ENCODE data around the gene EIF2S2.
A peak's percentile ranks its signal among the peaks of the same experiment; 100 is the strongest.

The EIF2S2 gene

DNA sequence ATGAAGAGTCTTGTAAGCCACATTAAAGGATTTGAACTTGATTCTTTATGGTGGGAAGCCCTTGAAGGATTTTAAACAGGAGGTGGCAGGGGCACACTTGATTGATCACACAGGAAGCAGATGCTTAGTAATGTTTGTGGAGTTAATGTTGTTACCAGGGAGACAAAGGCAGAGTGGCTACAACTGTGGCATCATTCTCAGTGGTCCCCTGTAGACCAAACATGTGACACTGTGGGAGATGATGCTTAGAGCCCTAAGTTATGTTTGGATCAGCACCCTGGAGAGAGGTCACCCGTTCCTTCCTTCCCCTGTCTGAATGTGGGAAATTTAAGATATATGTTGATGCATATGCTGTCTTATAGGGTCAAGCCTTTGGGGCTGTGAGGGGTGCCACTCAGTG, 53.2 kb downstream of the EIF2S2 start:
- peak; percentile 23 for DNase-seq (ENCODE audit: low read depth, low spot score)
- in situ Hi-C loops (cut with HindIII; ENCODE audit: low sequenced_read_pairs) = no loop called here

DNA sequence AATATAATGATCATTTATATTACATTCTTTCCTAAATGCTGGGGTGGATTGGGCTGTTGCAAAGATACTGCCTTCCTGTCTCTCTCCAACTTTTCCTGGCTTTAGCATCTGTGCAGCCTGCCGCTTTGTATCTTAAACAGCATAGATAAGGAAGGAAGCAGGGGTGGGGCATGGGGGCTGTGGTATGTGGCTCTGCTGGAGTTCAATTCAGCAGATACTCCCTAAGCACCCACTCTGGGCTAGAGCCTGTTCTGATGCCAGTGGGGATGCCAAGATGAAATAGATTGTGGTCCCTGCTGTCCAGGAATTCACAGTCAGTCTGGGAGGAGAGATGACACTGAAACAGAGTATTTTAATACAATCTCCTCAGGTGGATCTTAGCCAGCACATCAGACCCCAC, 56.8 kb downstream of the EIF2S2 start:
- in situ Hi-C loops (cut with HindIII; ENCODE audit: low sequenced_read_pairs) = no loop called here
- DNase-seq (ENCODE audit: low read depth, low spot score) = no peak
- TF ChIP-seq, protein P1, sequence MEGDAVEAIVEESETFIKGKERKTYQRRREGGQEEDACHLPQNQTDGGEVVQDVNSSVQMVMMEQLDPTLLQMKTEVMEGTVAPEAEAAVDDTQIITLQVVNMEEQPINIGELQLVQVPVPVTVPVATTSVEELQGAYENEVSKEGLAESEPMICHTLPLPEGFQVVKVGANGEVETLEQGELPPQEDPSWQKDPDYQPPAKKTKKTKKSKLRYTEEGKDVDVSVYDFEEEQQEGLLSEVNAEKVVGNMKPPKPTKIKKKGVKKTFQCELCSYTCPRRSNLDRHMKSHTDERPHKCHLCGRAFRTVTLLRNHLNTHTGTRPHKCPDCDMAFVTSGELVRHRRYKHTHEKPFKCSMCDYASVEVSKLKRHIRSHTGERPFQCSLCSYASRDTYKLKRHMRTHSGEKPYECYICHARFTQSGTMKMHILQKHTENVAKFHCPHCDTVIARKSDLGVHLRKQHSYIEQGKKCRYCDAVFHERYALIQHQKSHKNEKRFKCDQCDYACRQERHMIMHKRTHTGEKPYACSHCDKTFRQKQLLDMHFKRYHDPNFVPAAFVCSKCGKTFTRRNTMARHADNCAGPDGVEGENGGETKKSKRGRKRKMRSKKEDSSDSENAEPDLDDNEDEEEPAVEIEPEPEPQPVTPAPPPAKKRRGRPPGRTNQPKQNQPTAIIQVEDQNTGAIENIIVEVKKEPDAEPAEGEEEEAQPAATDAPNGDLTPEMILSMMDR (IDR thresholded peaks at IDR 0.05; ENCODE audit: low read depth, low read length) = no peak
- H3K4me3 ChIP-seq (ENCODE audit: low read depth, low read length) = no peak overlapping the region

More for the DNA sequence above, 53.2 kb downstream of the EIF2S2 start:
- H3K4me3 ChIP-seq (ENCODE audit: low read depth, low read length) = no peak overlapping the region
- TF ChIP-seq, protein P1 (IDR thresholded peaks at IDR 0.05; ENCODE audit: low read depth, low read length) = no peak

DNA sequence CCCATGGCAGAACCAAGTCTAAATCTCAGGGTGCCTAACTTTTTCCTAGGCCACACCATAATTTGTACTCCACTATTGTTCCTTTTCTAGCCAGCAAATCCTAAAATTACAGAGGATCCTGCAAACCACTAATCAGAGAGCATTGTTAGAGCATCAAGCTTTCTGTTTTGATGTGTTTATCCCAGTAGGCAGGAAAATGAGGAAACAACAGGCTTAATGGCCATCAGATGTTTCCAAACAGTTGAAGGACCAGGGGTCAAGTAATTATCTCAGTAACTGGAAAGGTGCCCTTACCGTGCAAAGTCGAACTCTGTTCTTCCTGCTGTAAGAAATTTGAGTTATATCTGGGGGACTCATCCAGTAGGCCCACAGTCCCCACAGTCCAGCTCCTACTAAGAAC, 59.6 kb downstream of the EIF2S2 start:
- TF ChIP-seq, protein P1 (IDR thresholded peaks at IDR 0.05; ENCODE audit: low read depth, low read length) = no peak
- in situ Hi-C loops (cut with HindIII; ENCODE audit: low sequenced_read_pairs) = no loop called here
- DNase-seq (ENCODE audit: low read depth, low spot score) = no peak
- no peak overlapping the region for H3K4me3 ChIP-seq (ENCODE audit: low read depth, low read length)

DNA sequence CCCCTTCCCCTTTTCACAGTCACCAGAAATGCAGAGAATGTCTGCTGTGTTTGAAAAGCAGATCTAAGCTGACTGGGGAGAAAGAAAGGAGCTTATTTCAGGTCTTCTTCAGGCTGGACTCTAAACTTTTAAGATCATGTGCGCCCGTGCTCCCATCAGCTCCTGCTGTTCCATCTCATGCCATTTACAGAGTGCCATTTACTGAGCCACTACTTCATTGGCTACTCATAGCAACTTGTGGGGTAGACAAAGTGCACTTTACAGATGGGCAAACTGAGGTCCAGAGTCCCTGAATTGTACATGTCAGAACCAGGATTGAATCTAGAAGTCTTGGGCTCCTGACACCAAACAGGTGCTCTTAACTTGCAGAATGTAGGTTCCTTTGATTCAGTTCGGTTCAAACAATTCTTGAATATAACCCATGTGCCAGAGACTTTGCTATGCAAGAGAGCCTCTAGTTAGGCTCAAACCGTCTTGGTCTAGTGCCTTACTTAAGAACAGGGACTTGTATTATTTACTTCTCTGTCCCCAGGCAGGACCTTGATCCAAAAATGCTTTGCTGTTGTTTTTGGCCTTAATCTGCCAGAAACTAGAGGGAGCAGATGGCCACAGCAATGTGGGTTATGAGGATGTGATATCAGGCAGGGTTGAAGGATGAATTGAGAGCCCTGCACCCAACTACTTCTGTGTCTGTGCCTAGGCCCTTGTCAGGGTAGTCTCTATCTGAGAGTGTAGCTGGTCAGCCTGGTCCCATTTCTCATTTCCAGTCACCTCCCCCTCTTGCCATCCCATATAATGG, 61.9 kb downstream of the EIF2S2 start:
- DNase-seq (ENCODE audit: low read depth, low spot score) = no peak
- in situ Hi-C loops (cut with HindIII; ENCODE audit: low sequenced_read_pairs) = no loop called here
- H3K4me3 ChIP-seq (ENCODE audit: low read depth, low read length) = no peak overlapping the region
- TF ChIP-seq, protein P1 (IDR thresholded peaks at IDR 0.05; ENCODE audit: low read depth, low read length) = no peak

DNA sequence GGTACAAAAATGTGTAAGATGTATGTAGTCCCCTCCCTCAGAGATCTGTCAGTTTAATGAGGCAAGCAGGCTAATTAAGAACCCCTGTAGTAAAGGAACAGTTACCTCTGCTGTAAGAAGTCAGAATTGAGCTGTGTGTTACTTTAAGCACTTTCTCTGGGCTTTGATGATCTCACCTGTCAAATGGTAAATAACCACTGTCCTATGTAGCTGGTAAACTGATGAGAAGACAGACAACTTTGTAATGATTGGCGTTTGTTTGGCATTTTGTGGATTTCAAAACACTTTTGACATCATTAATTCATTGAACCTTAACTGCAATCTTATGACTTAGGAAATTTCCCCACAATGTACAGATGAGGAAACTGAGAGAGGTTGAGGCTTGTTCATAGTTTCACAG, 62.7 kb downstream of the EIF2S2 start:
- H3K4me3 ChIP-seq (ENCODE audit: low read depth, low read length) = no peak overlapping the region
- no peak for DNase-seq (ENCODE audit: low read depth, low spot score)
- TF ChIP-seq, protein P1 (IDR thresholded peaks at IDR 0.05; ENCODE audit: low read depth, low read length) = no peak
- in situ Hi-C loops (cut with HindIII; ENCODE audit: low sequenced_read_pairs) = no loop called here

DNA sequence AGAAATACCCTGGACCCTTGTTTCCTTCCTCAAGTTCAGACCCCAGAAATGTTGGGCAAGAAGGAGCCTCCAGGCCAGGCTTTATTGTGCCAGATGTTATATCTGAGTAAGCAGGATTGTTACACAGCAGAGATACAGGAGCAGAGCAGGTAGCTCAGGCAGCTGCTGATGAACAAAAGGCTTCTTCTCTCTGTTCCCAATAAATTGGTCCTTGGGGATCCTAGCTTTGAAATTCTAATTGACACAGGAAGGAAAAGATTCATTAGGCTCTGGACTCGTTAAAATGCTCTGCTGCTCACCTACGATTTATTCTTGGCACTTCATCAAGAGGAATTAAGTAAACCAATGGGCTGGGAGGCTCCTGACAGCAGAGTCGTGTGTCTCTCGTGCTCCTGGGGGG, 64.1 kb downstream of the EIF2S2 start:
- in situ Hi-C loops (cut with HindIII; ENCODE audit: low sequenced_read_pairs) = no loop called here
- H3K4me3 ChIP-seq (ENCODE audit: low read depth, low read length) = no peak overlapping the region
- TF ChIP-seq, protein P1 (IDR thresholded peaks at IDR 0.05; ENCODE audit: low read depth, low read length) = no peak
- no peak for DNase-seq (ENCODE audit: low read depth, low spot score)
